Gastroesophageal sphincter (tissue), 4 donors: ENCODE measurements around the gene GMPR. TPM values are rescaled to one million over a fixed set of nuclear protein-coding genes. Genes with fewer than 3 reads are reported as not detected.

Experiments used
- ATAC-seq: fragments of 150-250 bp; one replicate; pipeline ENCODE4 v1.9.1; 2016; ENCODE audit warnings: mild to moderate bottlenecking, moderate library complexity
- H3K27ac ChIP-seq, 4 donors: fragments of 200-600 bp; sonication (generic) in 3 of 4; 1 replicate in 3 of 4; 2 replicates in 1 of 4; pipeline ENCODE4 v1.5.1; 2016 to 2019
- H3K27me3 ChIP-seq: fragments of 200-600 bp; sonication (generic); one replicate; pipeline ENCODE4 v1.5.1; 2019
- H3K36me3 ChIP-seq, 2 donors: fragments of 200-600 bp; sonication (generic); one replicate each; pipeline ENCODE4 v1.5.1; 2019; ENCODE audit warnings: control low read depth in 1 of 2
- H3K4me1 ChIP-seq, 3 donors: fragments of 200-600 bp; sonication (generic); 1 replicate in 2 of 3; 2 replicates in 1 of 3; pipeline ENCODE4 v1.5.1; 2016 to 2019; ENCODE audit warnings: control low read depth in 2 of 3
- H3K4me3 ChIP-seq, 2 donors: fragments of 200-600 bp; sonication (generic); one replicate each; pipeline ENCODE4 v1.5.1; 2019; ENCODE audit warnings: mild to moderate bottlenecking in 1 of 2, moderate library complexity in 1 of 2
- H3K9me3 ChIP-seq, 3 donors: fragments of 200-600 bp; sonication (generic); one replicate each; pipeline ENCODE4 v1.5.1; 2017 to 2019; ENCODE audit warnings: control low read depth in 2 of 3
- EP300 ChIP-seq: sonication (generic); formaldehyde crosslinking; IDR thresholded peaks from one replicate; pipeline ENCODE4 v1.6.1; 2017; ENCODE audit warnings: antibody characterized with exemption, mild to moderate bottlenecking
- POLR2A ChIP-seq, 2 donors: fragments of 450-650 bp; IDR thresholded peaks; one replicate each; pipeline ENCODE4 v1.6.1; 2017; ENCODE audit warnings: antibody characterized with exemption in 2 of 2, mild to moderate bottlenecking in 2 of 2, moderate library complexity in 1 of 2
- POLR2AphosphoS5 ChIP-seq: sonication (generic); formaldehyde crosslinking; IDR thresholded peaks from one replicate; pipeline ENCODE4 v1.6.1; 2017; ENCODE audit warnings: antibody characterized with exemption
- WGBS, 2 donors: methylation state at CpG; one replicate each; pipeline ENCODE4 v1.1.5; 2018; ENCODE audit warnings: low coverage in 1 of 2; 5-methylcytosine and 5-hydroxymethylcytosine counted together
- total RNA-seq, 4 donors: library from RNA; depleted of rRNA; stranded (reverse); fragments of >200 nt; gene quantifications; one replicate each; pipeline ENCODE4 v1.1.0, GENCODE V29; 2016
- TF ChIP-seq, protein P1 (sequence below), 4 experiments: fragments of 200-600 bp in 2 of 4; fragments of 450-650 bp in 2 of 4; sonication (generic) in 1 of 4; IDR thresholded peaks; one replicate each; pipeline ENCODE4 v1.5.1; 2017 to 2019; ENCODE audit warnings: antibody characterized with exemption in 4 of 4, mild to moderate bottlenecking in 2 of 4, moderate library complexity in 2 of 4

The GMPR gene
- total RNA-seq, 4 donors from 2014 or later: 18.2 to 71.5 (median 45.6) TPM

GRCh38 chr6:16301511-16301910 is 63.1 kb downstream of the GMPR start:
- ATAC-seq: no peak
- H3K4me1 ChIP-seq: no peaks in the 10 kb centered on the region
- TF ChIP-seq POLR2AphosphoS5: no peak
- no peak for TF ChIP-seq POLR2A (IDR thresholded peaks at IDR 0.05)
- TF ChIP-seq, protein P1, sequence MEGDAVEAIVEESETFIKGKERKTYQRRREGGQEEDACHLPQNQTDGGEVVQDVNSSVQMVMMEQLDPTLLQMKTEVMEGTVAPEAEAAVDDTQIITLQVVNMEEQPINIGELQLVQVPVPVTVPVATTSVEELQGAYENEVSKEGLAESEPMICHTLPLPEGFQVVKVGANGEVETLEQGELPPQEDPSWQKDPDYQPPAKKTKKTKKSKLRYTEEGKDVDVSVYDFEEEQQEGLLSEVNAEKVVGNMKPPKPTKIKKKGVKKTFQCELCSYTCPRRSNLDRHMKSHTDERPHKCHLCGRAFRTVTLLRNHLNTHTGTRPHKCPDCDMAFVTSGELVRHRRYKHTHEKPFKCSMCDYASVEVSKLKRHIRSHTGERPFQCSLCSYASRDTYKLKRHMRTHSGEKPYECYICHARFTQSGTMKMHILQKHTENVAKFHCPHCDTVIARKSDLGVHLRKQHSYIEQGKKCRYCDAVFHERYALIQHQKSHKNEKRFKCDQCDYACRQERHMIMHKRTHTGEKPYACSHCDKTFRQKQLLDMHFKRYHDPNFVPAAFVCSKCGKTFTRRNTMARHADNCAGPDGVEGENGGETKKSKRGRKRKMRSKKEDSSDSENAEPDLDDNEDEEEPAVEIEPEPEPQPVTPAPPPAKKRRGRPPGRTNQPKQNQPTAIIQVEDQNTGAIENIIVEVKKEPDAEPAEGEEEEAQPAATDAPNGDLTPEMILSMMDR (IDR thresholded peaks at IDR 0.05): no peak
- no peak for TF ChIP-seq EP300
- no peaks in the 10 kb centered on the region for H3K27me3 ChIP-seq
- H3K27ac ChIP-seq: no peak overlapping the region
- WGBS, 2 donors: 79 to 88% methylated on average over 5 to 7 of the region's 7 CpGs
- no peaks in the 10 kb centered on the region for H3K9me3 ChIP-seq
- no peak overlapping the region for H3K4me3 ChIP-seq
- H3K36me3 ChIP-seq: peaks cover 0 to 45% of the 10 kb centered on the region in 2 donors

DNA sequence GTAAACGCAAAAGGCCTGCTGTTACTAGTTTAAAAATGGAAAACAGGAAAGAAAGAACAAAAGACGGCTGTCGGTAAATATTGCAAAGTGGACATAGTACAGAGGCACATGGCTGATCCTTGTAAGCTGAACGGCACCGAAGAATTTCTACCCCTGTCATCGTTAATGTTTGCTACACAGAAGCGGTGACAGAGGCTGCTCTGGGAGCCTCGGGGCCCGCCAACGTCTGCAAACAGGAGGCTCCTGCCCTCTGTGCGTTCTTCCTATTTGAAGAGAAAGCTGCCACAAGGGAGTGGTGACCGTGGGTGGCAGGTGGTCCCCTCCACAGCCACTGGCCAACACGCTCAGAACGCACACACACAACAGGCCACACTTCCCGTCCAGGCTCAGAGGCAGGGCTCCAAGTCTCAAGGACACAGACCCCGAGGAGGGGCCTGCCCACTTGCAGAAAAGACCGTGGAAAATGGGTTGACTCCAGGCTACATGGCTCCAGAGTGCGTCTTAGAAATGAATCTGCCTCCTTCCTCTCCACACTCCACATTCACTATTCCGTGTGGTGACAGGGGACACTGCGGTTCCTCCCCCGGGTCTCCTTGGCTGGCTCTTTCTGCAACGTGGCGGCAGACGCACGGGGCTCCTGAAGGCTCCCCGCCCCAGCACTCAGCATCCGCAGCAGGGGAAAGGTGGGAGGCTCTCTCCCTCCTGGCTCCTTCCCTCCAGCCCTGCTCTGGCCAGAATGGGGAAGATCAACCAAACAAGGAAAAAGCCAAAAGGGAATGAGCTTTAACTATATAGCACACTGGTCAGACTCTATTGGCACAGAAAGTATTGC is 64.5 kb downstream of the GMPR start:
- Histone ChIP-seq H3K36me3 (peaks cover 0 to 41% of the 10 kb centered on the region in 2 donors), H3K4me3 (no peak overlapping the region), H3K27me3 (no peaks in the 10 kb centered on the region), H3K4me1 (no peaks in the 10 kb centered on the region), H3K27ac (no peak overlapping the region), H3K9me3 (no peaks in the 10 kb centered on the region)
- WGBS, 2 donors: 76 to 92% methylated on average over 10 to 11 of the region's 27 CpGs
- ATAC-seq: no peak
- TF ChIP-seq EP300: no peak
- TF ChIP-seq, protein P1 (IDR thresholded peaks at IDR 0.05): no peak
- no peak for TF ChIP-seq POLR2AphosphoS5
- no peak for TF ChIP-seq POLR2A (IDR thresholded peaks at IDR 0.05)

DNA sequence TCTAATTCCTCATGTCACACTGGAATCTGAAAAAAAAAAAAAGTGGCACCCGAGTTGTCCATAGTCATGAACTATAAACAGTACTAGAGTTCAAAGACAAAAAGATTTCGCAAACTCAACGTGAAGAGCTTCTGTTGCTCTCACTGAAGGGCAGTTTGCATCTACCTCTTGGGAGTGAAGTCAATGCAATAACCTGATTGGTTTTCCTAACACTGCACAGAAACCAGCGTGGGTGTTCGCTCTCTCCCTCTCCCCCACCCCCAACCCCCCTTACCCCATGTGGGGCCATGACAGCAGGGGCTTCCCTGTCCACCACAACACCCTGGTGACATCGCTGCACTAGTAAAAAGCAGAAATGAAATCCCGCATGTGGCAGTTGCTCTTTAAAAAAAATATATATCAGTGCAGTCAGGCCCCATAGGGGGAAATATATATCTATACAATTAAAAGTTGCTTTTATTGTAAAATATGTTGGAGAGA is 66.9 kb downstream of the GMPR start:
- no peaks in the 10 kb centered on the region for H3K9me3 ChIP-seq
- no peak for ATAC-seq
- no peaks in the 10 kb centered on the region for H3K4me1 ChIP-seq
- no peak overlapping the region for H3K4me3 ChIP-seq
- H3K36me3 ChIP-seq: peaks cover 0 to 39% of the 10 kb centered on the region in 2 donors
- no peaks in the 10 kb centered on the region for H3K27me3 ChIP-seq
- 56 to 86% methylated on average over 4 to 7 of the region's 7 CpGs for WGBS, 2 donors
- TF ChIP-seq POLR2A (IDR thresholded peaks at IDR 0.05) (no peak), POLR2AphosphoS5 (no peak), EP300 (no peak)
- TF ChIP-seq, protein P1 (IDR thresholded peaks at IDR 0.05): no peak
- no peak overlapping the region for H3K27ac ChIP-seq

- Histone ChIP-seq H3K4me1 (no peaks in the 10 kb centered on the region), H3K36me3 (peaks cover 0 to 39% of the 10 kb centered on the region in 2 donors), H3K4me3 (no peak overlapping the region), H3K9me3 (no peaks in the 10 kb centered on the region), H3K27ac (no peak overlapping the region), H3K27me3 (no peaks in the 10 kb centered on the region)
- TF ChIP-seq EP300 (no peak), POLR2A (IDR thresholded peaks at IDR 0.05) (no peak), POLR2AphosphoS5 (no peak)
- TF ChIP-seq, protein P1 (IDR thresholded peaks at IDR 0.05): no peak
- 68% methylated on average over 13 of the region's 19 CpGs; no CpG with 5 or more reads in 1 of the 2 donors for WGBS, 2 donors
- no peak for ATAC-seq
Measured at GRCh38 chr6:16305788-16306187, 67.4 kb downstream of the GMPR start.

GRCh38 chr6:16306334-16306733 is 67.9 kb downstream of the GMPR start:
- H3K9me3 ChIP-seq: no peaks in the 10 kb centered on the region

More at GRCh38 chr6:16306334-16306733, 67.9 kb downstream of the GMPR start:
- no peak for TF ChIP-seq POLR2A (IDR thresholded peaks at IDR 0.05)
- no peak for TF ChIP-seq EP300
- TF ChIP-seq, protein P1 (IDR thresholded peaks at IDR 0.05): no peak
- TF ChIP-seq POLR2AphosphoS5: no peak
- no peak overlapping the region for H3K4me3 ChIP-seq
- no peaks in the 10 kb centered on the region for H3K4me1 ChIP-seq
- ATAC-seq: no peak
- no peaks in the 10 kb centered on the region for H3K27me3 ChIP-seq
- 78 to 100% methylated on average over 5 to 9 of the region's 20 CpGs for WGBS, 2 donors
- peaks cover 0 to 37% of the 10 kb centered on the region in 2 donors for H3K36me3 ChIP-seq
- H3K27ac ChIP-seq: no peak overlapping the region
